GM18907 (cell line): ENCODE results near the gene TEDC1.
"Not testable (repeated sequence)": the region's sequence is repeated elsewhere in the genome, so short reads cannot be mapped to it uniquely, and the experiment has no call there.

Experiments
- ATAC-seq: cut with Tn5 transposase; IDR thresholded peaks from one replicate; pipeline ENCODE4 v1.9.1; 2021; ENCODE audit warnings: mild to moderate bottlenecking, moderate library complexity; ENCODE audit not compliant: unreplicated experiment

TEDC1 gene

GRCh38 chr14:105536051-105536450, 45.0 kb downstream of the TEDC1 start:
- no peak for ATAC-seq

- no peak for ATAC-seq
Measured at GRCh38 chr14:105536691-105537579, 45.9 kb downstream of the TEDC1 start.

DNA sequence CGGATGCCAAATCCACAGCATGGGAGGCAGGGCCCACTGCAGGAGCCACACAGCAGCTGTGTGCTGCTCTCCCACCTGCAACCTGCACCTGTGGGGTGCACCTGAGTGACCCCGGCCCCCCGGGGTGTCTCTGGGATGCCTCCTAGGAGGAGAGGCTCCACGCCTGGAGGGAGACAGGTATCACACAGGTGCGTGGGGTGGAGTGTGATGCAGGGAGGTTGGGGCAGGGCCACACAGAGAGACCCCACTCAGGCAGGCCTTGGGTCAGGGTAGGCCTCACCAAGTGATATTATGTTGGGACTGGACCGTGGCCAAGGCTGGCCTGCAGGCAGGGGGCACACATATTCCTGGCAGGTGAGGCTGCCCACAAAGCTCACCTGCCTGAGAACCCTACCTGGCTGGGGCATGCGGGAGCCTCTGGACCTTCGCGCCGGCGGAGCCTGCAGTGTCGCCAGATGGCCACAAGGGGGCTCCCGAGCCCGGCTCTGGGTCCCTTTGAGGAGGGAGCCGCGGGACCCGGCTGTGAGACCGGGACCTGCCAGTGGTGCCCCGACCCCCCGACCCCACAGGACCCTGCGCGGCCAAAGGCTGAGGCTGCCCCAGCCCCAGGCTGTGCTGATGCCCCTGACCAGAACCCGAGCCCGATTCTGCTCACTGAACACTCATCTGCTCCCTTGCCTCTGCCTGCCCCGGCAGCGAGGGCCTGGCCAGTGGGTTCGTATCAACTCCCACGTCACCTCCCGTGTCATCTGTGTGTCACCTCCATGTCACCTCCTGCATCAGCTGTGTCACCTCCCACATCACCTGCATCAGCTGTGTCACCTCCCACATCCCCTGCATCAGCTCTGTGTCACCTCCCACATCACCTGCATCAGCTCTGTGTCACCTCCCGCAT, 46.8 kb downstream of the TEDC1 start:
- ATAC-seq = no peak

DNA sequence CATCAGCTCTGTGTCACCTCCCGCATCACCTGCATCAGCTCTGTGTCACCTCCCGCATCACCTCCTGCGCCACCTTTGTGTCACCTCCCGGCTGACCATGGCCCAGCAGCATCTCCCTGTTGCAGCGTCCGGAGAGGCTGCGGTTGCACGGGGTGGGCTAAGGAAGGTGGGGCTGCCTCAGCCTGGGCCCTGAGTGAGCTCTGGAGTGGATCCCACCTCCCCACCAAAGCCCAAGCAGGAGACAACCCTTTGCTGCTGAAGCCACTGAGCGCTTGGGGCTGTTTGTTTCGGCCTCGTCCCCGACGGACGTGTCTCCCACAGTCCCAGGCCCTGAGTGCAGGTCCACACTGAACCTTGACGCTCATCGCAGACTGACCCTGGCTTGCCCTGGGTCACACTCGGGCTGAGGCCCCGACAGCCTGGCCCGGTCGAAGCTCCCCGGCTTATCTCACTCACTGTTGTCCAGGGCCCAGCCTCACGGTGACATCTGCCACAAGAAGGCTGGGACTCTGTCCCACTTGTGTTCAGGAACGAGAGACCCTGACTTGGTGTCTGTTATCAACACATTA, 47.5 kb downstream of the TEDC1 start:
- no peak for ATAC-seq

- no peak for ATAC-seq
Measured at GRCh38 chr14:105540811-105541210, 49.8 kb downstream of the TEDC1 start.

- no peak for ATAC-seq
Measured at GRCh38 chr14:105541218-105541875, 50.3 kb downstream of the TEDC1 start.

- ATAC-seq = not testable (repeated sequence)
Measured at GRCh38 chr14:105545676-105546075, 54.6 kb downstream of the TEDC1 start.

- ATAC-seq = not testable (repeated sequence)
Measured at GRCh38 chr14:105546410-105546809, 55.4 kb downstream of the TEDC1 start.

DNA sequence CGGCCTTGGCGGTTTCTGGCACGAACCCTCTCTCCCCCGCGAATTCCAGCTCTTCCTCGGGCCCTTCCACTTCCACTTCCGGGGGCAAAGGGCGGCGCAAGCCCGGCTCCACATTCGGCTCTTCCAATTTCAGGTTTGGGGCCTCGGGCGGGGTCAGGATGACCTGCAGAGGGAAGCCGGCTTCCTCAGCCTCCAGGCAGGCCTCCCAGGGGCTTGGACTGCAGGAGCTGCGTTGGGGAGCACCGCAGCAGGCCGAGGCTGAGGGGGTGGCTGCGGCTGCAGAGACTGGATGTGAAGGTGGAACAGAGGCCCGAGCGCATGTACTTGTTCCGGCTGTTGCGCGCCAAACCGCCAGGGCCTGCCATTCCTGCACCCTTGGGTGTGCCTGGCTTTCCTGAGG, 56.0 kb downstream of the TEDC1 start:
- not testable (repeated sequence) for ATAC-seq

DNA sequence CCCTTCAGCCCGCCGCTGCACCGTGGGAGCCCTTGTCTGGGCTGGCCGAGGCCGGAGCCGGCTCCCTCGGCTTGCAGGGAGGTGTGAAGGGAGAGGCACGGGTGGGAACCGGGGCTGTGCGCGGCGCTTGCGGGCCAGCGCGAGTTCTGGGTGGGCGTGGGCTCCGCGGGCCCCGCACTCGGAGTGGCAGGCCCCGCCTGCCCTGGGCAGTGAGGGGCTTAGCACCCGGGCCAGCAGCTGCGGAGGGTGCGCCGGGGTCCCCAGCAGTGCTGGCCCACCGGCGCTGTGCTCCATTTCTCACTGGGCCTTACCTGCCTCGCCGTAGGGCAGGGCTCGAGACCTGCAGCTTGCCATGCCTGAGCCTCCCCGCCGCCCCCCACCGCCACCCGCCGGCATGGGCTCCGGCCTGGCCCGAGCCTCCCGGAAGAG, 56.7 kb downstream of the TEDC1 start:
- no peak for ATAC-seq
